ENCODE data around the gene CPLANE2.
A peak's percentile ranks its signal among the peaks of the same experiment; 100 is the strongest.

DNA sequence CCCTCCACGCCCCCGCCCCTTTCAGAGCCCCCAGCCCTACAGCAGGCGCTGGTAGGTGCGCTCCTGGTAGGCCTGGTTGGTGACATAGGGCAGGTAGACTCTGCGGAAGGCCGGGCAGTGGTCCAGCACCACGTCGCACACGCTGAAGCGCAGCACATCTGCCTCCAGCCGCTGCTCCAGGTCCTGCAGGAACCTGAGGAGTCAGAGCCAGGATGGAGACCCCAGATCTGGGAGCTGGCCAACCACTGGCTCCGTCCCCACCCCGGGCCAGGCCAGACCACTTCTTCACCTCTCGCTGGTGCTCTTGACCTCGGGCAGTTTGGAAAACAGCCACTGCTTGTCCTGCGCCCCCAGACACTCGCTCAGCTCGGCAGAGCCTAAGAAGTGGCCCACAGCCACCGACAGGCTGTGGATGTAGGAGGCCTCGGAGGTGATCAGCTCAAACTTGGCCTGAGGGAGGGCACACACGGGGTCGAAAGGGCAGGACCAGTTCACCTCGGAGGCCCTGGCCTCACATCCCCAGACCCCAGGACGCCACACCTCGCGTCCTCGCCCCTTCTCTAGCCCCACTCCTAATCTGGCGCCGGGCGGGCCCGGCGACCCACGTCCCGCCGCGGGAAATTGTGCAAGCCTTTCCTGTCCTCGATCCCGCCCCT is 31.0 kb downstream of the CPLANE2 start:
- TF ChIP-seq REST (IDR thresholded peaks at IDR 0.05; ENCODE audit: low read depth): no peak
- TF ChIP-seq TEAD4 (IDR thresholded peaks at IDR 0.05): no peak
- no peak for TF ChIP-seq MAX (IDR thresholded peaks at IDR 0.05)
- TF ChIP-seq YY1 (IDR thresholded peaks at IDR 0.05; ENCODE audit: low read depth): no peak
- peak; percentile 11; the same call in 1 of the 2 replicates for TF ChIP-seq TAF1 (IDR thresholded peaks at IDR 0.05; ENCODE audit: low read depth)
- no peak for TF ChIP-seq EP300 (IDR thresholded peaks at IDR 0.05; ENCODE audit: borderline replicate concordance)
- TF ChIP-seq EGR1 (IDR thresholded peaks at IDR 0.05): no peak
- TF ChIP-seq RAD21 (IDR thresholded peaks at IDR 0.05; ENCODE audit: low read depth): no peak
- no peak for TF ChIP-seq NFIC (IDR thresholded peaks at IDR 0.05)
- TF ChIP-seq FOXM1 (IDR thresholded peaks at IDR 0.05; ENCODE audit: borderline replicate concordance, low read depth): no peak
- no peak for TF ChIP-seq CREB1 (IDR thresholded peaks at IDR 0.05; ENCODE audit: low read depth)
- TF ChIP-seq ZBTB7A (IDR thresholded peaks at IDR 0.05; ENCODE audit: low read depth): no peak
- peak; percentile 79 for TF ChIP-seq CEBPB (IDR thresholded peaks at IDR 0.05)

Data from Ishikawa (cell line).